NK-92 treated with Interleukin-12 subunit alpha and Interleukin-12 subunit beta, amount 100 ng/mL, for 24 hours (cell line): ENCODE data around the gene GGA2.
"Not testable (repeated sequence)": the region's sequence is repeated elsewhere in the genome, so short reads cannot be mapped to it uniquely, and the experiment has no call there.

Experiments
- DNase-seq: peaks from one replicate; lab custom pipeline; 2025; lab: John Stamatoyannopoulos, UW

The GGA2 gene

GRCh38 chr16:23476289-23476688 is 34.0 kb downstream of the GGA2 start:
- DNase-seq: no peak

- no peak for DNase-seq
These were observed 40.5 kb downstream of the GGA2 start for GRCh38 chr16:23469814-23470213.

- no peak for DNase-seq
These were observed 44.0 kb downstream of the GGA2 start for GRCh38 chr16:23466162-23466885.

- DNase-seq: no peak
These were observed 45.1 kb downstream of the GGA2 start for GRCh38 chr16:23465179-23465578.

- DNase-seq: no peak
These were observed 46.1 kb downstream of the GGA2 start for GRCh38 chr16:23464196-23464595.

GRCh38 chr16:23462994-23463393 is 47.3 kb downstream of the GGA2 start:
- not testable (repeated sequence) for DNase-seq

- DNase-seq: no peak
These were observed 56.8 kb downstream of the GGA2 start for GRCh38 chr16:23453338-23454052.

- DNase-seq: peak; percentile 61
These were observed 57.5 kb downstream of the GGA2 start, which contains the start of gene COG7 for GRCh38 chr16:23452572-23453337. Gene COG7, minus strand, starts transcription at chr16:23453189. Its CDS starts 195 bp downstream, at chr16:23452994.

GRCh38 chr16:23452221-23452571 is 58.1 kb downstream of the GGA2 start:
- no peak for DNase-seq

- no peak for DNase-seq
These were observed 61.9 kb downstream of the GGA2 start for GRCh38 chr16:23448392-23448791.

GRCh38 chr16:23437542-23437941 is 72.8 kb downstream of the GGA2 start:
- DNase-seq: not testable (repeated sequence)

- no peak for DNase-seq
These were observed 73.3 kb downstream of the GGA2 start for GRCh38 chr16:23436951-23437350.

- DNase-seq: peak; percentile 52
These were observed 74.8 kb downstream of the GGA2 start for GRCh38 chr16:23435500-23435899.

GRCh38 chr16:23434380-23434779 is 75.9 kb downstream of the GGA2 start:
- DNase-seq: no peak

GRCh38 chr16:23433261-23433920 is 76.9 kb downstream of the GGA2 start:
- DNase-seq: no peak

- no peak for DNase-seq
These were observed 77.8 kb downstream of the GGA2 start for GRCh38 chr16:23432176-23433128.

- no peak for DNase-seq
These were observed 81.9 kb downstream of the GGA2 start for GRCh38 chr16:23428351-23428750.

- DNase-seq: no peak
These were observed 85.9 kb downstream of the GGA2 start for GRCh38 chr16:23424292-23424958.

- no peak for DNase-seq
These were observed 86.7 kb downstream of the GGA2 start for GRCh38 chr16:23423496-23424049.

GRCh38 chr16:23420011-23420410 is 90.3 kb downstream of the GGA2 start:
- no peak for DNase-seq
